Chondrocyte (in vitro differentiated cells): ENCODE results near the gene RYR2. TPM values are rescaled to one million over a fixed set of nuclear protein-coding genes. Genes with fewer than 3 reads are reported as not detected.

ENCODE experiments used
- DNase-seq: peaks from one replicate; pipeline ENCODE4 v3.0.0; 2021; ENCODE audit warnings: mixed read lengths, low spot score
- H3K27ac Mint-ChIP-seq: one replicate; pipeline ENCODE4 v1.8.0; 2021; ENCODE audit warnings: mild to moderate bottlenecking, moderate library complexity, mixed read lengths; ENCODE audit not compliant: unreplicated experiment
- H3K27me3 Mint-ChIP-seq: 2 replicates; pipeline ENCODE4 v1.8.0; 2021; ENCODE audit warnings: low read depth, mixed read lengths
- H3K36me3 Mint-ChIP-seq: 2 replicates; pipeline ENCODE4 v1.8.0; 2021; ENCODE audit warnings: low read depth, mixed read lengths
- H3K4me1 Mint-ChIP-seq: 2 replicates; pipeline ENCODE4 v1.8.0; 2021; ENCODE audit warnings: low read depth, mild to moderate bottlenecking, mixed read lengths
- H3K4me3 Mint-ChIP-seq: one replicate; pipeline ENCODE4 v1.8.0; 2021; ENCODE audit warnings: mild to moderate bottlenecking, moderate library complexity, mixed read lengths; ENCODE audit not compliant: unreplicated experiment
- H3K9me3 Mint-ChIP-seq: 2 replicates; pipeline ENCODE4 v1.8.0; 2021; ENCODE audit warnings: low read depth, mixed read lengths
- CTCF ChIP-seq: fragments of 200-600 bp; sonication (generic); IDR thresholded peaks from 2 replicates; pipeline ENCODE4 v1.5.0; 2021; ENCODE audit warnings: antibody characterized with exemption, mild to moderate bottlenecking, moderate library complexity
- total RNA-seq: library from RNA; stranded (reverse); gene quantifications from 3 replicates; pipeline ENCODE4 v1.2.1, GENCODE V29; 2021

Gene RYR2
- total RNA-seq, 1 donor from 2014 or later = 0.12 TPM

- TF ChIP-seq CTCF = no peak
- no peaks in the 10 kb centered on the region for H3K9me3 Mint-ChIP-seq
- no peak overlapping the region for H3K4me3 Mint-ChIP-seq
- H3K4me1 Mint-ChIP-seq = no peaks in the 10 kb centered on the region
- peaks cover 3% of the 10 kb centered on the region for H3K27me3 Mint-ChIP-seq
- no peak for DNase-seq
- H3K27ac Mint-ChIP-seq = no peak overlapping the region
- no peaks in the 10 kb centered on the region for H3K36me3 Mint-ChIP-seq
Observed at GRCh38 chr1:237342730-237343129, 300.7 kb downstream of the RYR2 start.

GRCh38 chr1:237352747-237353146 is 310.8 kb downstream of the RYR2 start:
- no peaks in the 10 kb centered on the region for H3K36me3 Mint-ChIP-seq
- no peak overlapping the region for H3K4me3 Mint-ChIP-seq
- no peaks in the 10 kb centered on the region for H3K4me1 Mint-ChIP-seq
- no peaks in the 10 kb centered on the region for H3K9me3 Mint-ChIP-seq
- no peak for TF ChIP-seq CTCF
- H3K27ac Mint-ChIP-seq = no peak overlapping the region
- peaks cover 3% of the 10 kb centered on the region for H3K27me3 Mint-ChIP-seq
- no peak for DNase-seq

GRCh38 chr1:237353918-237354317 is 311.9 kb downstream of the RYR2 start:
- Mint-ChIP-seq H3K4me1 (no peaks in the 10 kb centered on the region), H3K27ac (no peak overlapping the region), H3K9me3 (no peaks in the 10 kb centered on the region), H3K4me3 (no peak overlapping the region), H3K36me3 (no peaks in the 10 kb centered on the region), H3K27me3 (peaks cover 3% of the 10 kb centered on the region)
- no peak for TF ChIP-seq CTCF
- DNase-seq = no peak

GRCh38 chr1:237355022-237355421 is 313.0 kb downstream of the RYR2 start:
- no peaks in the 10 kb centered on the region for H3K9me3 Mint-ChIP-seq
- H3K4me1 Mint-ChIP-seq = no peaks in the 10 kb centered on the region
- peaks cover 7% of the 10 kb centered on the region for H3K27me3 Mint-ChIP-seq
- no peaks in the 10 kb centered on the region for H3K36me3 Mint-ChIP-seq
- no peak overlapping the region for H3K4me3 Mint-ChIP-seq
- TF ChIP-seq CTCF = no peak
- no peak for DNase-seq
- H3K27ac Mint-ChIP-seq = no peak overlapping the region

GRCh38 chr1:237358555-237358954 is 316.6 kb downstream of the RYR2 start:
- Mint-ChIP-seq H3K27me3 (peaks cover 14% of the 10 kb centered on the region), H3K4me3 (no peak overlapping the region)

More at GRCh38 chr1:237358555-237358954, 316.6 kb downstream of the RYR2 start:
- DNase-seq = no peak
- no peaks in the 10 kb centered on the region for H3K9me3 Mint-ChIP-seq
- H3K27ac Mint-ChIP-seq = no peak overlapping the region
- no peaks in the 10 kb centered on the region for H3K36me3 Mint-ChIP-seq
- no peak for TF ChIP-seq CTCF
- no peaks in the 10 kb centered on the region for H3K4me1 Mint-ChIP-seq
